Measurements from ENCODE around the gene MED10. TPM values are rescaled to one million over a fixed set of nuclear protein-coding genes. Genes with fewer than 3 reads are reported as not detected.

The MED10 gene
- total RNA-seq, 1 experiment from 2014 or later = 94.0 TPM

- no peaks in the 10 kb centered on the region for H3K9me3 ChIP-seq (ENCODE audit: low read length)
- TF ChIP-seq EZH2phosphoT487 (IDR thresholded peaks at IDR 0.05; ENCODE audit: borderline replicate concordance, low read length) = no peak
- TF ChIP-seq EZH2 (IDR thresholded peaks at IDR 0.05; ENCODE audit: low read length, unreplicated experiment) = no peak
- no peak for TF ChIP-seq CTCF (conservative IDR thresholded peaks at IDR 0.05; ENCODE audit: low read depth, low read length)
- ChIA-PET POLR2A (ENCODE audit: unreplicated experiment) (no interaction called here), CTCF (no interaction called here)
- ATAC-seq (no peak), DNase-seq (no peak)
- no peak overlapping the region for H3K9ac ChIP-seq (ENCODE audit: low read length)
- BruUV-seq (replicated peaks) = no TSS peak
- no peaks in the 10 kb centered on the region for H3K79me2 ChIP-seq (ENCODE audit: low read length)
- H2AFZ ChIP-seq (ENCODE audit: low read length) = 0 out of 2 replicates have a peak overlapping the region, but pooled peaks have one; percentile 2
- no peak overlapping the region for H3K4me3 ChIP-seq (ENCODE audit: low read length)
- H3K4me1 ChIP-seq (ENCODE audit: insufficient read depth, low read length) = peaks cover 16% of the 10 kb centered on the region
- H3K4me2 ChIP-seq (ENCODE audit: low read length) = no peak overlapping the region
- H4K20me1 ChIP-seq (ENCODE audit: low read length) = no peaks in the 10 kb centered on the region
- no peaks in the 10 kb centered on the region for H3K9me2 ChIP-seq (replicated peaks; ENCODE audit: low read length)
- no peaks in the 10 kb centered on the region for H3K36me3 ChIP-seq (ENCODE audit: low read depth, low read length)
- no peaks in the 10 kb centered on the region for H3K27me3 ChIP-seq (ENCODE audit: low read length)
- H3K27ac ChIP-seq (ENCODE audit: low read length) = no peak overlapping the region
- intact Hi-C loops (cut with micrococcal nuclease) = no loop called here
- no peaks in the 10 kb centered on the region for H3F3A ChIP-seq (ENCODE audit: low read length, unreplicated experiment)
These were observed 29.4 kb upstream of the MED10 start for GRCh38 chr5:6407558-6408259.

- Histone ChIP-seq H3F3A (ENCODE audit: low read length, unreplicated experiment) (no peaks in the 10 kb centered on the region), H3K4me2 (ENCODE audit: low read length) (no peak overlapping the region), H3K4me3 (ENCODE audit: low read length) (no peak overlapping the region), H3K79me2 (ENCODE audit: low read length) (no peaks in the 10 kb centered on the region), H4K20me1 (ENCODE audit: low read length) (no peaks in the 10 kb centered on the region), H3K36me3 (ENCODE audit: low read depth, low read length) (no peaks in the 10 kb centered on the region), H3K27ac (ENCODE audit: low read length) (no peak overlapping the region), H3K9ac (ENCODE audit: low read length) (no peak overlapping the region), H3K9me3 (ENCODE audit: low read length) (no peaks in the 10 kb centered on the region), H3K9me2 (replicated peaks; ENCODE audit: low read length) (no peaks in the 10 kb centered on the region), H2AFZ (ENCODE audit: low read length) (no peak overlapping the region), H3K4me1 (ENCODE audit: insufficient read depth, low read length) (peaks cover 28% of the 10 kb centered on the region), H3K27me3 (ENCODE audit: low read length) (no peaks in the 10 kb centered on the region)
- DNase-seq (no peak), ATAC-seq (no peak)
- TF ChIP-seq EZH2phosphoT487 (IDR thresholded peaks at IDR 0.05; ENCODE audit: borderline replicate concordance, low read length) (no peak), CTCF (conservative IDR thresholded peaks at IDR 0.05; ENCODE audit: low read depth, low read length) (no peak), EZH2 (IDR thresholded peaks at IDR 0.05; ENCODE audit: low read length, unreplicated experiment) (no peak)
- intact Hi-C loops (cut with micrococcal nuclease) = no loop called here
- CTCF ChIA-PET = no interaction called here
- BruUV-seq (replicated peaks) = no TSS peak
- POLR2A ChIA-PET (ENCODE audit: unreplicated experiment) = no interaction called here
These were observed 27.2 kb upstream of the MED10 start for GRCh38 chr5:6405591-6405990.

GRCh38 chr5:6404129-6404528 lies 25.8 kb upstream of the MED10 start:
- TF ChIP-seq CTCF (conservative IDR thresholded peaks at IDR 0.05; ENCODE audit: low read depth, low read length) (no peak), EZH2phosphoT487 (IDR thresholded peaks at IDR 0.05; ENCODE audit: borderline replicate concordance, low read length) (no peak), EZH2 (IDR thresholded peaks at IDR 0.05; ENCODE audit: low read length, unreplicated experiment) (no peak)
- Histone ChIP-seq H3K4me2 (ENCODE audit: low read length) (no peak overlapping the region), H3F3A (ENCODE audit: low read length, unreplicated experiment) (peaks cover 4% of the 10 kb centered on the region), H3K27ac (ENCODE audit: low read length) (no peak overlapping the region), H3K79me2 (ENCODE audit: low read length) (no peaks in the 10 kb centered on the region), H3K9me3 (ENCODE audit: low read length) (no peaks in the 10 kb centered on the region), H3K4me3 (ENCODE audit: low read length) (no peak overlapping the region), H3K27me3 (ENCODE audit: low read length) (no peaks in the 10 kb centered on the region), H3K9me2 (replicated peaks; ENCODE audit: low read length) (no peaks in the 10 kb centered on the region), H4K20me1 (ENCODE audit: low read length) (no peaks in the 10 kb centered on the region), H3K4me1 (ENCODE audit: insufficient read depth, low read length) (peaks cover 40% of the 10 kb centered on the region), H3K36me3 (ENCODE audit: low read depth, low read length) (no peaks in the 10 kb centered on the region), H3K9ac (ENCODE audit: low read length) (no peak overlapping the region), H2AFZ (ENCODE audit: low read length) (no peak overlapping the region)
- intact Hi-C loops (cut with micrococcal nuclease) = no loop called here
- ATAC-seq (no peak), DNase-seq (no peak)
- CTCF ChIA-PET = no interaction called here
- POLR2A ChIA-PET (ENCODE audit: unreplicated experiment) = no interaction called here
- BruUV-seq (replicated peaks) = no TSS peak
